MG63 (cell line): Measurements from ENCODE around the gene MSMO1. TPM values are rescaled to one million over a fixed set of nuclear protein-coding genes. Genes with fewer than 3 reads are reported as not detected.
A peak's percentile ranks its signal among the peaks of the same experiment; 100 is the strongest.

Experiments
- DNase-seq: peaks from one replicate; pipeline ENCODE4 v3.0.0-alpha.2; 2020
- H3K27me3 ChIP-seq: fragments of 250-450 bp; sonication (Bioruptor Pico); 2 replicates; pipeline ENCODE4 v1.5.1; 2020; ENCODE audit warnings: mild to moderate bottlenecking, moderate library complexity
- H3K36me3 ChIP-seq: fragments of 250-450 bp; sonication (Bioruptor Pico); 2 replicates; pipeline ENCODE4 v1.5.1; 2020; ENCODE audit warnings: mild to moderate bottlenecking, moderate library complexity
- H3K4me3 ChIP-seq: fragments of 250-450 bp; sonication (Bioruptor Pico); 2 replicates; pipeline ENCODE4 v1.5.1; 2020; ENCODE audit warnings: mild to moderate bottlenecking, moderate library complexity
- H3K9me3 ChIP-seq: fragments of 250-450 bp; sonication (Bioruptor Pico); 2 replicates; pipeline ENCODE4 v1.5.1; 2020; ENCODE audit warnings: mild to moderate bottlenecking, moderate library complexity
- total RNA-seq: library from RNA; depleted of rRNA; stranded (reverse); fragments of >200 nt; shearing (Covaris generic); gene quantifications from 2 replicates; pipeline ENCODE4 v1.2.3, GENCODE V29; 2014; ENCODE audit warnings: low replicate concordance; rRNA removed

The MSMO1 gene
- total RNA-seq, 1 experiment from 2014 or later, result 58.1 TPM

DNA sequence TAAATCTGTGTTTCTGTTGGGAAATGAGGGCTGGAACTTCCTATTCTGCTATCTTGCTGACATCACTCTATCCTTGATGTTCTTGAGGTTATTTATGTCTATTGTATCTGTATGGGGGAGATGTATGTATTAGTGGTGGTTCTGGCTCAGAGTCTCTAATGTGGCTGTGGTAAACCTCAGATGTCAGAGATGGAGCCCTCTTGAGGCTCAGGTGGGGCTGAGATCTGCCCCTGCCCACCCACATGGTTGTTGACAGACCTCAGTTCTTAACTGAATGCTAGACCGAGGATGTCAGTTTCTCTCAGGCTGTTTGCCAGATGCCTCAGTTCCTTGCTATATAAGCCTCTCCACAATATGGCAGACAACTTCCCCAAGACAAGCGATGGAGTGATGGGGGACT, 48.0 kb downstream of the MSMO1 start:
- Histone ChIP-seq H3K36me3 (no peaks in the 10 kb centered on the region), H3K27me3 (peaks cover 14% of the 10 kb centered on the region), H3K9me3 (no peaks in the 10 kb centered on the region), H3K4me3 (no peak overlapping the region)
- DNase-seq, result no peak

DNA sequence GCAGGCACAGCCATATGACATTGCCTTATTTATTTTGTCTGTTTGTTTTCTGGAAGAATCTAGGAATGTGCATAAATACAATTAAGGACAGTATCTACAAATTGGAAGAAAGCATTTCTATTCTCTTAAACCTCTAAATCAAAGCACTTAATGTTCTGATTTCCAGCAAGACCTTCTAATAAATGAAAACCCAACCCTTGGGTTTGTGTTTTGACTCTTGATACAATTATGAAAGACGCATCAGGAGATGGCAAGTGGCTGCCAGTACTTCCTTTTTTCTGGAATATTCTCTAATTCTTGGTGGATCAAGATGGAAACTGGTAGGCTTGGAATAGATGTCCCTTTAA, 50.9 kb downstream of the MSMO1 start:
- DNase-seq, result no peak
- H3K36me3 ChIP-seq, result no peaks in the 10 kb centered on the region
- peaks cover 14% of the 10 kb centered on the region for H3K27me3 ChIP-seq
- peak overlapping the region; percentile 51 for H3K4me3 ChIP-seq
- H3K9me3 ChIP-seq, result no peaks in the 10 kb centered on the region

GRCh38 chr4:165378745-165379677, 51.5 kb downstream of the MSMO1 start, which contains the start of gene CPE:
TSS of gene CPE (plus strand) at chr4:165379008. CDS start at chr4:165379222, 214 bp downstream.
- no peaks in the 10 kb centered on the region for H3K9me3 ChIP-seq
- H3K4me3 ChIP-seq, result peak within 1 kb of the TSS; percentile 51
- H3K36me3 ChIP-seq, result no peaks in the 10 kb centered on the region
- peaks cover 14% of the 10 kb centered on the region for H3K27me3 ChIP-seq
- peak; percentile 74 for DNase-seq

DNA sequence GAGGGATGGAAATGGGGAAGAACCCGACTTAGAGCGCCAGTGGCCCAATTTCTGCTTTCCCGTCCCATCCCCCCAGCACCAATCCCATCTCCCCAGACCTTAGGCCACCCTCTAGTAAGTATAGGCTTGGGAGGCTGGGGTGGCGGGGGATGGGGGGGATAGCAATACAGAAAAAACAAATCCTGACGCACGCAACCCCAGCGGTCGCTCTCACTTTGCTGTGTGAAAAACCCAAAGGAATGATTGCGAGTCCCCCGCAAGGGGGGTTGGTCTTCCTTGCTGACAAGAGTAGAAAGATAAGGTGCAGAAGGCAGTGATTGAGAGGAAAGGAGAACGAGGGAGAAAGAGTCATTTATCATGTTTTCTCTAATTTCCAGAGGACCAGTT, 52.2 kb downstream of the MSMO1 start:
- H3K4me3 ChIP-seq, result no peak overlapping the region

DNA sequence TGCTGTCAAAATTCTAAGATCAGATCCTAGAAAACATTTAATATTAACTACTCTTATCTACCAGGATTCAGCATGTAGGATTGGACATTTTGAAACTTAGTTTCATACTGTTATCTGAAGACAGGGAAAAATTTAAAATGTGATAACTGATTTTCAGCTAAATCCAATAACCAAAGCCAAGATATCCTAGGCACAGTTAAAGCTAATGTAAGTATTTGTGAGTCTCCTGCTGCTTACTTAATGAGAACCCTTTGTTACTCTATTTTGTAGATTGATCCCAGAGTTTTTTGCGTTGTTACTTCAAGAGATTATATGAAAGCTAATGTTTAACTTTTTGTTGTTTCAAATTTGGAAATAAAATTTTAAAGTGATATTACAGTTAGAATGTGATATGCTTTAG, 53.3 kb downstream of the MSMO1 start:
- Histone ChIP-seq H3K36me3 (no peaks in the 10 kb centered on the region), H3K27me3 (peaks cover 10% of the 10 kb centered on the region)

More for the DNA sequence above, 52.2 kb downstream of the MSMO1 start:
- no peak for DNase-seq
- Histone ChIP-seq H3K9me3 (no peaks in the 10 kb centered on the region), H3K27me3 (peaks cover 12% of the 10 kb centered on the region), H3K36me3 (no peaks in the 10 kb centered on the region)

GRCh38 chr4:165381821-165382373, 54.4 kb downstream of the MSMO1 start:
- Histone ChIP-seq H3K4me3 (no peak overlapping the region), H3K27me3 (peaks cover 10% of the 10 kb centered on the region; the same call in 1 of the 2 replicates), H3K36me3 (no peaks in the 10 kb centered on the region), H3K9me3 (no peaks in the 10 kb centered on the region)
- DNase-seq, result no peak

More for the DNA sequence above, 53.3 kb downstream of the MSMO1 start:
- no peak for DNase-seq
- Histone ChIP-seq H3K9me3 (no peaks in the 10 kb centered on the region), H3K4me3 (no peak overlapping the region)

DNA sequence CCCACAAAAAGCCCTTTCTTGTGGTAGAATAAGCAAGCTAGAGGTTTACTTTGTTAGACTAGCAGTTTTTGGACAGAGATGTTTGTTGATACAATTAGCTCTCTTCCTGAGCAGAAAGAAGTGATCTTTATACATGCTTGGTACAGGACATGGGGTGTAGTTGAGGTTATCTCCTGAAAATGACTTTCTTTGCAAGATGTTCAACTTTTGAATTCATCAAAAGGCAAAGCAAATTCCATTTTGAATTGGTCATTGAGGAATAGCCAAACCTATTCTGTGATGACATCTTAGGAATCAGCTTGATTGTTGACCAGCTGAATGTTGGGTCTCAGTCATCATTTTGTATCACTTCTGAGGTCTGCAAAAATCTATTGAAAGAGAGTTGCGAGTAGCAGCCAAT, 55.2 kb downstream of the MSMO1 start:
- no peak overlapping the region for H3K4me3 ChIP-seq
- no peak for DNase-seq
- peaks cover 7% of the 10 kb centered on the region; the same call in 1 of the 2 replicates for H3K27me3 ChIP-seq
- no peaks in the 10 kb centered on the region for H3K36me3 ChIP-seq
- H3K9me3 ChIP-seq, result no peaks in the 10 kb centered on the region

GRCh38 chr4:165383591-165384073, 56.2 kb downstream of the MSMO1 start:
- DNase-seq, result no peak
- no peak overlapping the region for H3K4me3 ChIP-seq
- no peaks in the 10 kb centered on the region for H3K9me3 ChIP-seq

DNA sequence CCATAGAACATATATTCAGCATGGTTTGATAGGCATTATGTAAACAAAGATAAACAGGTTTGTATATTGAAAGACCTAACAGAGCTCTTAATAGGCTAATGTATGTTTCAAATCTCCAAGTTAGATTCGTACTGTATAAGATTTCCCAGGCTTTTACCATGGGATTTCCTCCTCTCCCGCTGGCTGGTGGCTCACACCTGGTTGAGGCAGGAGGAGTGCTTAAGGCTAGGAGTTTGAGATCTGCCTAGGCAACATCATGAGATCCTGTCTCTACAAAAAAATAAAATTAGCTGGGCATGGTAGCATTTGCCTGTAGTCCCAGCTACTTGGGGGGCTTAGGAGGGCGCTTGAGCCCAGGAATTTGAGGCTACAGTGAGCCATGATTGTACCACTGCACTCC, 56.7 kb downstream of the MSMO1 start:
- Histone ChIP-seq H3K36me3 (no peaks in the 10 kb centered on the region), H3K27me3 (peaks cover 3% of the 10 kb centered on the region), H3K4me3 (no peak overlapping the region), H3K9me3 (no peaks in the 10 kb centered on the region)
- DNase-seq, result no peak

More at GRCh38 chr4:165383591-165384073, 56.2 kb downstream of the MSMO1 start:
- Histone ChIP-seq H3K27me3 (peaks cover 3% of the 10 kb centered on the region), H3K36me3 (no peaks in the 10 kb centered on the region)

DNA sequence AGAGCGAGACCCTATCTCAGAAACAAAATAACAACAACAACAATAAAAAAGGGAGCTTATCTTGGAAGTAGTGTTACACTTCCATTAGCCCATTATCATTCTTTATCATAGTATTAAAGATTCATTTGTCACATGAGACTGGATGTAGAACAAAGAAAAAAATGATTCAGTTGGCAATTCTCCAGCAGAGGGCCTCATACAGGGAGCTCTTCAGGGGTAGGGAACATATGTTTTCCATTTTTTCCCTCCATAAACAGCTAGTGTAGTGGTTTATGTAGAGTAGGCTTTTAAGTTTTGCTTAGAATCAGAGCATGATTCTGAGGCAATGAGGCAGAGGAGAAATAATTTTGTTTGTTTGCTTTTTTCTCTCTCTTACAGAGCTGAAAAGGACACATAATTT, 57.1 kb downstream of the MSMO1 start:
- H3K27me3 ChIP-seq, result peaks cover 3% of the 10 kb centered on the region
- H3K4me3 ChIP-seq, result no peak overlapping the region
- H3K9me3 ChIP-seq, result no peaks in the 10 kb centered on the region
- DNase-seq, result no peak
- no peaks in the 10 kb centered on the region for H3K36me3 ChIP-seq

DNA sequence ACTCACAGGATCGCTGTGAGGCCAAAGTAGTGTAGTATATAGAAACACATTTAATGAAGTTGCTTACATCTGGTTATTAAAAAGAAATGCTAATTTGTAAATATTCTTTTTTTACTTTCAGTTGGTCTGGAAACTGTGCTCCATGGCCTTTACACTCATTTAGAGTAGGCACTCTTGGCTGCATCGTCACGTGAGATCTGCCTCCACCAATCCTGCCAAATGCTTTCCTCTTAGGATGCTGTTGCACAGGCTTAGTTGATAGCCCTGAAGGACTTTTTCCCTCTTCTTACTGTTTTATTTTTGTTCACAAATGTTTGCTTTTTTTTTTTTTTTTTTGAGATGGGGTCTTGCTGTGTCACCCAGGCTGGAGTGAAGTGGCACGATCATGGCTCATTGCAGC, 57.7 kb downstream of the MSMO1 start:
- DNase-seq, result no peak
- no peak overlapping the region for H3K4me3 ChIP-seq
- H3K36me3 ChIP-seq, result no peaks in the 10 kb centered on the region
- no peaks in the 10 kb centered on the region for H3K9me3 ChIP-seq
- peaks cover 3% of the 10 kb centered on the region for H3K27me3 ChIP-seq

GRCh38 chr4:165386328-165386727, 58.9 kb downstream of the MSMO1 start:
- no peak overlapping the region for H3K4me3 ChIP-seq
- H3K9me3 ChIP-seq, result no peaks in the 10 kb centered on the region
- DNase-seq, result no peak
- H3K36me3 ChIP-seq, result no peaks in the 10 kb centered on the region
- peaks cover 3% of the 10 kb centered on the region for H3K27me3 ChIP-seq

DNA sequence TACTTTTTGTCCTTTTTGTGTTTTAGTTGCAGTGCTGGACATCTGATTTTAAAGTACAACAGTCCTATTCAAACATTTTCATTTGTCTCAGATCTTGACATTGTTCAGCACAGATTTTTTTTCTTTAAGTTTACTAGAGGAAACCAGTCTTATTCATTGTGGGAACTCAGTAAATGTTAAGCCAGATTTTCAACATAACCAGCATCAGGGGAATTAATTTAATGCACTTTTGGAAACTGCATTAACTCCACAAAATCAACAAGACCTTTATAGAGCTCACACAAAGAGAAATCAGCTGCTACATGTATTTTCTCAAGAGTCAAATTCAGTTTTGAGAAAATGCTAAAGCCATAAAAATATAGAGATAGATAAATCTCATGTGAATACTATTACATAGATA, 61.3 kb downstream of the MSMO1 start:
- Histone ChIP-seq H3K36me3 (no peaks in the 10 kb centered on the region), H3K4me3 (no peak overlapping the region), H3K27me3 (peaks cover 3% of the 10 kb centered on the region), H3K9me3 (no peaks in the 10 kb centered on the region)
- DNase-seq, result no peak

Other genes with a start within 250 kb of the MSMO1 start
- gene TMEM192, start 214.8 kb upstream of the MSMO1 start, total RNA-seq, result 6.9 and 8.2 TPM in 2 replicates
- 4.8 and 15.0 TPM in 2 replicates for gene KLHL2, start 120.1 kb upstream of the MSMO1 start, total RNA-seq
- gene CPE, start 51.3 kb downstream of the MSMO1 start, total RNA-seq, result 17.1 and 42.5 TPM in 2 replicates